CD4-positive, alpha-beta T cell treated with Interferon alpha-2 for 1 hour (primary cell): Measurements from ENCODE around the gene IQCK.
"Not testable (repeated sequence)": the region's sequence is repeated elsewhere in the genome, so short reads cannot be mapped to it uniquely, and the experiment has no call there.

Source experiments
- DNase-seq, 2 donors: peaks; one replicate each; pipeline ENCODE4 v3.0.0-alpha.2; 2020 to 2022

IQCK gene

DNA sequence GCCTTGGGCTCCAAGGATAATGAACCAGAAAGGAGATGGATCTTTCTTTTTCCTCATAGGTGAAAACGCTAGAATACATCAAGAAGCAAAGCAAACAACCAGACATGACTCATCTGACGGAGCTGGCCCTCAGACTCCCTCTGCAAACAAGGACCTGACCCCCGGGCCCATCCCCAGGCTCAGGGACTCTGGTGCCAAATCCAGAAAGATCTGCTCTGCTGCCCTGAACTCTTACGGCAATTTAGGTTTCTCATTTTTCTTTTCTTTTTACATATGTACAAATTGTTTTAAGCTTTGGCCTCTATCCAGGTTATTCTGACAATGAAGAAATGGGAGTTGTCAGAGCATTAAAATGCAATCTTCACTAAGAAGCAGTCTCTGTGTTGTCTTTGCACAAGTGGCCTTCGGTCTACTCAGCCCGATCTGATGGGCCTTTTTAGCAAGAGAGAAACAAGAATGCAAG is 17.7 kb upstream of the IQCK start:
- DNase-seq, result no peak

DNA sequence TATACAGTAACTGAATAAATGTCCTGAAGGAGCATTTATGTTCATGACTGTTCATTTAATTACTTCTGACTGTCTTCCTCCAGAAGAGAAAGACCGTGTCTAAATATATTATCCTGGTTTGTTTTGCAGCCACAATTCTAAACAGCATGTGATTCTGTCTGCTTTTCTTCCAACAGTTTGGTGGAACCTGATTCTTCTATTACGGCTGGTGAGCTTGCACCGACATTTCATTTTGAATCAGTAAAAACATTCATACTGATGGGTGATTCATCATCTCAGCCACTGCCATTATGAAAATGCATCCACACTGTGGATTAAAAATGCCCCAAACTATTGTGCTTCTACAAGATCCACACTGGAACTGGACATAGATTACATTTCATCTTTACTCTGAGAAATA is 17.0 kb upstream of the IQCK start:
- no peak for DNase-seq

DNA sequence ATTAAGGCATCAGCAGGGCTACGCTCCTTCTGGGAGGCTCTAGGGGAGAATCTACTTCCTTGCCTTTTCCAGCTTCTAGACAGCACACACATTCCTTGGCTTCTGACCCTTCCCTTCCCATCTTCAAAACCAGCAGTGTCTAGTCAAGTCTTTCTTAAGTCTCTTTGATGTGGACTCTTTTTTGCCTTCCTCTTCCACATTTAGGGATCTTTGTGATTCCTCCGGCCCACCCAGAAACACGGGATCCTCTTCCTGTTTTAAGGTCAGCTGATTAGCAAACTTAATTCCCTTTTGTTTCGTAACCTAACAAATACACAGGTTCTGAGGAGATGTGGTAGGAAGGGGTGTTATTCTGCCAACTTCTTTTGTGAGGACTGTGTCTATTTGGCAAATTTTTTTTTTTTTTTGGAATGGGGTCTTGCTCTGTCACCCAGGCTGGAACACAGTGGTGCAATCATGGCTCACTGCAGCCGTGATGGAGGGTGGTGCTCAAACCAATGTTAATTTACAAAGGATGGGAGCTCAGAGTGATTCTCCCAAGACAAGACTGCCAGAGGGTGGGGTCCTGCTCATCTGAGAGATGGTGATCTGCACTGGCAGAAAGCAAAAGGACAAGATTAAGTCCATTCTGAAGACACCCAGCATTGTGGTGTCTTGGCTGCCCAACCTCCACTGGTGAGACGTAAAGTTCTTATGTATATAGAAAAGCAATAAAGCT is 14.7 kb upstream of the IQCK start:
- DNase-seq, result no peak

DNA sequence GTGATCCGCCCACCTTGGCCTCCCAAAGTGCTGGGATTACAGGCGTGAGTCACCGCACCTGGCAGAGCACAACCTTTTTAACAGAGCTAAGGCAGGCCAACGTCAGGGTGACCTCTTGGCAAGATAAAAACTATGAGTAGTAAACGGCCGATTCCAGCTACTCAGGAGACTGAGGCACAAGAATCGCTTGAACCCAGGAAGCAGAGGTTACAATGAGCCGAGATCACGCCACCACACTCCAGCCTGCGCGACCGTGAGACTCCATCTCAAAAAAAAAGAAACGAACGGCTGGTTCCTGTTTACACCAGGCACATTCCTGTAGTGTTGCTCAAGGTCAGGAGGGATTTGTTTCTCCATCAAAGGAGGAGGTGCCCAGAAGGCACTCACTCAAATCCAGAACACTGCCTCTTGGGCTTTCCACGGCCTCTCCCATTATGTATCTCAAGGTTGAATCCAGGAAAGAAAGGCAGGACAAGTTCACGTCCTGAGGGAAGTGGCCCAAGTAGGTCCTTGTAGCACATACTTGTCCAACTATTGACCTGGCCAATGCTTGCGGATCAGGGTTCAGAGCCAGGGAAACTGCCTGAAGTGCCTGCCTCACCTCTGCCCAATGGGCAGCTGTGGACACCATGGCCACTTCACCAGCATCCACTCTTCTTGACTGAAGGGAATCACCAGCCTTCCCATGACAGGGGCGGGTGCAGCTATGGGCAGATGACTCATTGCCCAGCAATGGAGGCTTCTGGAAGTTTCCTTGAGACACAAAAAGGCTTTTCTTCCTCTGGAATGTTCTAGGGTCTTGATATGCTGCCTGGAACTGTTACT is 13.5 kb upstream of the IQCK start:
- DNase-seq, result no peak

DNA sequence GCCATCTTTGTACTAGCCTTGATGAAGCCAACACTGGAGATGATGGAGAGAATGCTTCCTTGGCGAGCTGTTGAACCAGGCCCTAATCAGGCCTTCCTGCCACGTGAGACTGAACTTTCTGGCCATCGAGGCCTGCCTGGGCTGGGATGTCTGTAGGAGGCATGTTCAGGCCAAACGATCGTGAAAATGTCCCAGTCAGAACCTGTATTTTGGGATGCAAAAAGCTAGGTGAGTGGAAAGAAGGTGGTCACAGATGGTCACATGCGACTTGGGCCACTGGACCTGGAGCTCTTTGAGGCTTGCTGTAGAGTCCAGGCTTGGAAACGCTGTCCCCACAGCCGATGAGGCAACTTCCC is 12.9 kb upstream of the IQCK start:
- no peak for DNase-seq

DNA sequence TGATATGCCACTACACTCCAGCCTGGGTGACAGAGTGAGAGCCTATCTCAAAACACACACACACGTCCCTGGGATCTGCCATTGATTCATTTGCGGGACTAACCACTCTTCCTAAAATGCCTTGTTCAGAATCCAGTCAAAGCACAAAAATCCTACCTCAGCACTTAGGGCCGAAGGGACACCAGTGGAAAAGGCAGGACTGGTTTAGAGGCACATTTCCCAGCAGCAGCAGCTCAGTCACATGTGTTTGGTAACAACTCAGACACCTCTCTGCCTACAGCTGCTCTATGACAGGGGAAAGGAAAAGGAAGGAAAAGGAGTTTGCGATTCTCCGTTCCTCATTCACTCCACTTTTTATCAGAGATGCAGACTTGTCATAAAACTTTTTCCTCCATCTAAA is 12.2 kb upstream of the IQCK start:
- no peak for DNase-seq

DNA sequence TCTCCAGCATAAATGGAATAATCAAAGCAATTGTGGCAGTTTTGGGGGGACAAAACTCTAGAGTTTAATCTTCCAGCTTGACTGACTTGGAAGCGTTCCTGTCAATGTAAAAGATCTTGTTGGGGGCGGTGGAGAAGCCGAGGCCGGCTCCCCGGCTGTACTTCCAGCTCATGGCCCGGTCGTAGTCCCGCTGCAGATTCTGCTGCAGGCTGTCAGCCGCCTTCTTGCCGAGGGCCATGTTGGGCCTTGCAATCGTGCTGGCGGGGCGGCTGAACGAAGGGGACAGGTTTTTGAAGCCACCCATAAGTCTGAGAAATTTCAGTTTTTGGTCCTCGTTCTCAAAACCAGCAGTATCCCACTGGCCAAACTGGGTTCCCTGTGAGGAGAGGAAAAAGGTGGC is 11.2 kb upstream of the IQCK start:
- DNase-seq, result no peak

DNA sequence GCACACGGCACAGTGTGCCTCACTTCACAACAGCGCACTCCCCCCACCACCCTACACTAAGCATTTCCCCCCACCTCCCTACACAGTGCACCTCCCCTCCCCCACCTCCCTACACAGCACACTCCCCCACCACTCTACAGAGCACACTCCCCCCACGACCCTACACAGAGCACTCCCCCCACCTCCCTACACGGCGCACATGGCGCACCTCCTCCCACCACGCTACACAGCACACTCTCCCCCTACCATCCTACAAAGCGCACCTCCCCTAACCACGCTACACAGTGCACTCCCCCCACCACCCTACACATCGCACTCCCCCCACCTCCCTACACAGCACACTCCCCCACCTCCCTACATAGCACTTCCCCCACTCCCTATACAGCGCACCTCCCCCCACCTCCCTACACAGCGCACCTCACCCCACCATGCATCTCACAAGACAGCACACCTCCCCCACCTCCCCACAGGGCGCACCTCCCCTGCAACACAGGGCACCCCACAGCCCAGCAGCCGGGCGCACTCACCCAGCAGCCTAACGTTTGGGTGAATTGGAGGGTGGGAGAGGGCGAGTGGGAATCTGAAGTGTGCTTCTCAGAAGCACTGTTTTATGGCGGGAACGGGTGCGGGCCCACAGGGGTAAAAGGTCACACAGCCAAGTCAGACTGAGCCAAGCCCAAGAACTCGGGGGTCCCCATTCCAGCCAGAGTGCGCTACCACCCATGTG is 10.3 kb upstream of the IQCK start:
- no peak for DNase-seq

DNA sequence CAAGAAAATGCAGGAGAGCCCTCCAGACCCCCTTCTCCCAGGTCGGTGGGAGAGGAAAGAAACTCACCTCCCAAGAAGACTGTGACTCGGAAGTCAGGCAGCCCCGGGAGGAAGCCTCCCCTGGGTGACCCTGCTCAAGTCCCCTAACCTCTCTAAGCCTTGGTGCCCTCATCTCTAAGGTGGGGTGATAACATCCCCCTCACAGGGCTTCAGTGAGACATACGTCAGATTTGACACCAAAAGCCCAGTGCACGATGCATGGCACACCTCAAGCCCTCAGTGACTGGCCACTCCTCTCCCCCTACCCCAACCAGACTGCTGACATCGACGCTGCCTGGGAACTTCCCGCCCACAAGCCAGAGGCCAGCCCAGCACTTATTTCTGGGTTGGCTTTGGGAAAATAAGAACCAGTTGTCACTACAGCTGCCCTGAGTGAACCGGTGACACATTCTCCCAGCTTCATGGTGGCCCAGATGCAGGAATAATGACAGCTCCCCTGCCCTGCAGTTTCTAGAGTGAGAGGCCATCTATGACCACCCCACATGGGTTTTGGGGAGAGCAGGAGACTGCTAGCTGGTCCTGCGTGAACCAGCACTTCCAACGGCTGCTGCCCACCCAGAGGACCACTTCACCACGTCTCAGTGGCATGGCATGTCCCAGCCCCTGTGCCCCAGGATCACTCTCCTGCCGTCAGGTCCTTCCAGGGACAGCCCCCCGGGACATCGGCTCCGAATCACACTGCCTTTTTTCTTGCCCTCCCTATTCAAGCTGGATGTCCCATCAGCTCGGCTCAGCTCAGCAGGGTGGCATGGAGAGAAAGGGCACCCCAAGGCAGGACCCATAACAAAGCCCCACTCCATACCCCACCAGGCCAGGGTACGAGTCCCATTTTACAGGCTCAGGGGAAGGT is 9.5 kb upstream of the IQCK start:
- no peak for DNase-seq

DNA sequence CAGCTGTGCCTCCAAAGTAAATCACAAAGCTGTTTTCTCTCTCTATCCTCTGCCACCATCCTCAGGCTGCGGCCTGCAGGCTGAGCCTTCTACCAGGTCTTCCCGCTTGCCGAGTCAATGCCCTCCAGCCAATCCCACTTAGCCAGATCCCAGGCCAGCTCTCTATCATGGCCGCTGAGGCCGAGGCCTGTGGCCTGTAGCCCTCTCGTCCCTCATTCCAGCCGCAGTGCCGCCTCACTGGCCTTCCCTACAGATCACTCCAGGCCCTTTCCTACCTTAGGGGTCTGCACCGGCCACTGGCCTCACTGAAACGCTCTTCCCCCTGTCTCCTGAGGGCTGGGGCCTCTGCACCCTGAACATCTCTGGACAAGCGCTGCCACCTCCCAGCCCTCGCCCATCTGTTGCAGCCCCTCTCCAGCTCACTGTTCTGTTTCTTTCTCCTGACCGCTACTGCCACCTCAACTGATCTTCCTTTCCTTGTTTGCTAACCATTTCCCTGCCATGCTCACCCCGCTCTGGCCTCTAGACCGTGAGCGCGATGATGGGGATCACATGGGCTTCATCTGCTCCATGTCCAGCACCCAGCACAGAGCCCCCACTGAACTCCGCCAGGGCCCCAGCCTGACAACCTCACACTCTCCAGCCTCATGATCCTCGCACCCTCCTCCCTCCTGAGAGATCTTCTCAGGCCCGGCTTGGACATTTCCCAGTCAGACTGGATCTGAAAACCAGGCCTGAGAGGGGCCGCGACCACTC is 8.5 kb upstream of the IQCK start:
- DNase-seq, result no peak

DNA sequence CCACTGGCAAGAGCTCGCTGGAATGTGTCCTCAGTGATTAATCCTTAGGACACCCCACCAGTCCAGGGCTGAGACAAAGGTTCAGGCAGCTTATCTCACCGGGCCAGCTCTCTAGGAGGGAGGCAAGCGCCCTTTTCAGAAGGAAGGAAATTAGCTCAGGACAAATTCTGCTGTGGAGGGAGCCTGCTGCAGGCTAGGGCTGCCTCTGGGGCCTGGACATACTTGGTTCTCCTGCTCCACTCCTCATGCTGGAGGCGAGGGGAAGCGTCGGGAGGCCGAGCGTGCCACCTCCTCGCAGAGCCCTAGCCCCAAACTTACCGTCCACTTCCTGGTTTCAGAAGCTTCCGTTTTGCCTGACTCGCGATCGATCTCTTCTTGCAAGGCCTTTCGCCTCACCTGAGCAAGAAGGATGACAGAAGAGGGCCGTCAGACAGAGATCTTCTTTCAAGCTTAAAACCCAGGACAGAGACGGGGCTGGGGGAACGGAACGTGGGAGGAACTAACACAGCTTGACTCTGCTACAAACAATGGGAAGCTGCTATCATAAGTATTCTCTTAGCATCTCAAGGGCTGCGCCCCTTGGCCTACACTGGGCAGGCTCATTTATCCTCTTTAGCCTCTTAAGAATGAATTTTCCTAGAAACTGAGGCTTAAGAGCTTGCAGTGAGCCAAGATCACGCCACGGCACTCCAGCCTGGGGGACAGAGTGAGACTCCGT is 7.7 kb upstream of the IQCK start:
- DNase-seq, result no peak

DNA sequence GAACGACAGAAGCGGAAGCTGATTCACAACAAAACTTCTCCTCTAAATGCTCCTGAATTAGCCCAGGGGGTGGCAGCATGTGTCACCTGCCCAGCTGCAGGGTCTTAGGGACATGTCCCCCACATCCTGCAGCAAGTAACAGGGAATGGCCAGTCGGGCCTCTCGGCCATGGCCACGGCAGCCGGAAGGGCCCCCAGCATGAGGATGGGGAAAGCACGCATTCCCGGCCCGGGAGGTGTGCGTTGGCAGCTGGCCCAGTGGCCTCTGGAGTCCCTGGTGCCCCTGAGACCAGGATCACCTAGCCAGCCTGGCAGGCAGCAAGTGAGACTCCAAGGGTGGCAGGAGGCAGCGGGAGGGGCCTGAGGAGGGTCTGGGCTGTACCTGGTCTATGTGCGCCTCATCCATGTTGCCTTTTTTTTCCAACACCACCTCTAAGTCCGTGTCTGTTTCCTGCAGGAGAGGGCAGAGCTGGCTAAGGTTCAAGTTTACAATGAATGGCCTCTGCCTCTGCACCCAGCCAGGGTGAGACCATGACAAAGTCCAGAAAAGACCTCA is 7.0 kb upstream of the IQCK start:
- no peak for DNase-seq

DNA sequence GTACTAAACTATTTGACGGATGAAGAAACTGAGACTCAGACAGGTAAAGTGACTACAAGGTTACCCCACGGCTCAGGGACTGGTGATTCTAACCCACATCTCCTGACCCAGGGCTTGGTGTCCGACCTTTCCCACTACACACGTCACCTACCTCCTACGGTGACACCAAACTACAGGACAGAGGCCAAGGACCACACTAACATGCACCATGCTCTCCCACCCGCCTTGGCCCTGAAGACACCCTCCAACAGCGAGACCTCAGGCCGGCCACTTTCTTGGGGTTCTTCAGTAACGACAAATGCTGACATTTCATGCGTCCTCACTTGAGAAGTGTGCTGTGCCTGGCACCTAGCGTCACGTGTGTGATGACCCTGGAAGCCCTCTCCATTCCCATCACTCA is 6.4 kb upstream of the IQCK start:
- DNase-seq, result no peak

DNA sequence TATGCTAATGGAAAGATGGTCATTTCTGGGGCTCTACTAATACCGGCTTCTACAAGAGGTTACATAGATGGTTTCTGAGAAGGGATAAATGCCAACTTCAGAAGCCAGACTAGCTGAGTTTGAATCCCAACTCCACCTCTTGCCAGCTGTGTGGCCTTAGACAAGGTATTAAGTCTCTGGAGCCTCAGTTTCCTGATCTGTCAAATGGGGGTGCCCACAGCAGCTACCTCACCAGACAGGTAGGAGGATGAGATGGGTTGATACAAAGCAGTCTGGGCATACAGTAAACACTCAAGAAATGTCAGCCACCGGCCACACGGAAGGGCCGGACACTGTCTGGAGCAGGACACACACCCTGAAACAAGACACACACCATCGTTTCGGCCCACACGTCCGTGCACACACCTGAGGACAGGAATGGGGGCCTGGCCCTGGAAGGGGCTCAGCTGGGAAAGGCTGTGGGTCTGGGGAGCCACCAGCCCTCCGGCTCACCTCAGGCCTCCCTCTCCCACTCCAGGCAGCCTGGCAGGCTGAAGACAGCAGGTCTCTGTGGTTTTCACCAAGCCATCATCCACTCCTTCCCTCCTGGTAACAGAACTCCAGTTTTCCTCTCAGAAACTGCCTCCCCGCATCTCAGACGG is 5.5 kb upstream of the IQCK start:
- DNase-seq, result no peak

DNA sequence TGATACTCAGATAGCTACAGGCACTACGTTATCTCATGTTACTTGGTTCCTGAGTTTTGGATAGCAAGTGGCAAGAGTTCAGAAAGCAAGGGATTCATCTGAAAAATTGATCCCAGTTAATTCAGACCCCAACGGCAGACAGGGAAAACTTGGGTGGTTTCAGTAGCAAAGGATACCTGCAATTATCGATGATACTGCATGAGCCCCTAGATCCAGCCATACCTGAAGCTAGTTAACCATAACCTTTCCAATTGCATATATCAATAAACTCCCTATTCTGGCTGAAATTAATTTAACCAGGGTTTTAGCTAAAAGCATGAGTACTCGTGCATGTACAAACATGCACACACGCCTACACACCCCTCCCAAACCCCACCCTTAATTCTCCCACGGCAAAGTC is 4.4 kb upstream of the IQCK start:
- DNase-seq, result no peak

DNA sequence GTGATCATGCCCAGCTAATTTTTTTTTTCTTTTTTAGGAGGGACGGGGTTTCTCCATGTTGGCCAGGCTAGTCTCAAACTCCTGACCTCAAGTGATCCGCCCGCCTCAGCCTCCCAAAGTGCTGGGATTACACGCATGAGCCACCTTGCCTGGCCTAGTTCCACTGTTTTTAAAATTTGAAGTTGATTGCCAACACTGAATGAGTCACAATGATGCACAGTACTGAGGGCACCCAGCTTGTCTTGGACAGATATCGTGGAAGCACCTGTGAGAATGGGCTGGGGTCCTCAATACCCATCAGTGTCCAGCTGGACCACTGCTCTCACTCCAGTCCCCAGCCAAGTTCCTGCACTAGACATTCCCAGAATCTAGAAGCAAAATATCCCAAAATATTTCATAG is 2.5 kb upstream of the IQCK start:
- no peak for DNase-seq

DNA sequence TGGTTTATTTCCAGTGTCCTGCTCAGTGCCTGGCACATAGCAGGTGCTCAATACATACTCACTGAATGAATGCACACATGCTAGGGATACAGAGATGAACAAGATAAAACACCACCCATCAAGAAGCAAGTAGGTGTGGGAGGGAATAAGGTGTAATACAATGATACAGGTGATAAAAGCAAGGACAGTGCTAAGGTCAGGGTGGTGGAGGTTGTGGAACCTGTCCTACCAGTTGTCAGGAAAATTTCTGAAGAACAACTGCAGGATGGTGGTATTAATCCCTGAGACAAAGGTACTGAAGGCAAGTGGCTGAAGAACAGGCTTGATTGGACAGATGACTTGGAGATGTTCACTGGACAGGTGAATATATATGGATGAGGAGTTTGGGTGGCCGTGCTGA is 1.9 kb upstream of the IQCK start:
- DNase-seq, result no peak

DNA sequence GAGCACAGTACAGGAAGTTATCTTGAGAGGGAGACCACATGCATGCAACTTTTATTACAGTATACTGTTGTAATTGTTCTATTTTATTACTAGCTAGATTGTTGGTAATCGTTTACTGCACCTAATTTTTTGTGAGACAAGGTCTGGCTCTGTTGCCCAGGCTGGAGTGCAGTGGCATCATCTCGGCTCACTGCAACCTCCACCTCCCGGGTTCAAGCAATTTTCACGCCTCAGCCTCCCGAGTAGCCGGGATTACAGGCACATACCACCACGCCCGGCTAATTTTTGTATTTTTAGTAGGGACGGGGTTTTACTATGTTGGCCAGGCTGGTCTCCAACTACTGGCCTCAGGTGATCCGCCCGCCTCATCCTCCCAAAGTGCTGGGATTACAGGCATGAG is 1.3 kb upstream of the IQCK start:
- not testable (repeated sequence) for DNase-seq

DNA sequence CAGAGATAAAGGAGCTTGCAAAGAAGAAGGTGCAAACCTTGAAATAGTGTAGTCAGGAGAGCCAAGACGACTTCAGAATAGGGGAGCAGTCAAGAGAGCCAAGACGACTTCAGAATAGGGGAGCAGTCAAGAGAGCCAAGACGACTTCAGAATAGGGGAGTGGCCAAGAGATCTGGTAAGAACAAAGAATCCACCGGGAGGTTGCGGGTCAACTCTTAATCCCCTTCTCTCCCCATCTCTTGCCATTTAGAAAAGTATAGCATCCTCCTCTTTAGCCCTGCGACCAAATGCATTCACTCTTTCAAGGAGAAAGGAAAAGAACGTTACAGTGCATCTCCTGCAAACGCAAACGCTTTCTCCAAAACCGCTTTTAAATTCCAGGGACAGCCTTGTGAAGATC is 757 bp upstream of the IQCK start:
- DNase-seq, result no peak

DNA sequence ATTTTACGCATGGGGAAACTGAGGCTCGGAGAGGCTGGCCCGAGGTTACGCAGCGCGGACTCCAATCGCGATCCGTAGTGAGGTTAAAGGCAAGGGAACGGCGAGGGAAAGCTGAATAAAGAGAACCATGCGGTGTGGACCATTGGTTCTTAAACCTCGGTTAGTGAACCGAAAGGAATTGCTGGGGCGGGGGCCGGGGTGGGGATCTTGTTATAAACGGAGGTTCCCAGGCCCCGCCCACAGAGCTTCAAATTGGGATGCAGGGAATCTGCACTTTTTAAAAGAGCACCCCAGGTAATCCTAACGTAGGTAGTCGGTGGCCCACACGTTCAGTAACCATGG is 524 bp downstream of the IQCK start:
- DNase-seq, result no peak
